Keratinocyte (primary cell): Measurements from ENCODE around the gene ITGA2. TPM values are rescaled to one million over a fixed set of nuclear protein-coding genes. Genes with fewer than 3 reads are reported as not detected.

Source experiments
- DNase-seq: peaks from one replicate; pipeline ENCODE4 v3.0.0-alpha.2; 2011; ENCODE audit warnings: low read depth, missing footprints, low spot score
- FAIRE-seq: peaks from 2 replicates; lab custom pipeline; 2011; peaks lifted over from hg19 to GRCh38; lab: Jason Lieb, UNC
- H2AFZ ChIP-seq: 2 replicates; pipeline ENCODE4 v1.6.0; 2012; ENCODE audit warnings: low read length, control low read depth, inconsistent platforms; ENCODE audit not compliant: control insufficient read depth
- H3K27ac ChIP-seq: 2 replicates; pipeline ENCODE4 v1.5.1; 2011; ENCODE audit warnings: low read length; ENCODE audit not compliant: control insufficient read depth, insufficient read depth
- H3K27me3 ChIP-seq: 3 replicates; pipeline ENCODE4 v1.6.0; 2011; ENCODE audit warnings: low read length; ENCODE audit not compliant: control insufficient read depth, insufficient read depth; ENCODE audit errors: extremely low read depth
- H3K36me3 ChIP-seq, 2 experiments: 2 replicates in 1 of 2; 3 replicates in 1 of 2; pipeline ENCODE4 v1.5.1; 2011; ENCODE audit warnings: low read length in 2 of 2, mild to moderate bottlenecking in 1 of 2; ENCODE audit not compliant: control insufficient read depth in 2 of 2, insufficient read depth in 2 of 2; ENCODE audit errors: extremely low read depth in 1 of 2
- H3K4me1 ChIP-seq: 3 replicates; pipeline ENCODE4 v1.5.1; 2011; ENCODE audit warnings: low read length; ENCODE audit not compliant: control insufficient read depth, insufficient read depth; ENCODE audit errors: extremely low read depth
- H3K4me2 ChIP-seq: 3 replicates; pipeline ENCODE4 v1.6.0; 2011; ENCODE audit warnings: low read depth, low read length; ENCODE audit not compliant: control insufficient read depth, insufficient read depth; ENCODE audit errors: extremely low read depth
- H3K4me3 ChIP-seq, 3 experiments: fragments of 200-600 bp in 1 of 3; sonication (generic) in 1 of 3; 2 replicates in 2 of 3; 3 replicates in 1 of 3; pipeline ENCODE4 v1.5.1; 2011 to 2016; ENCODE audit warnings: low read length in 3 of 3, mild to moderate bottlenecking in 3 of 3, control low read depth in 2 of 3, inconsistent platforms in 1 of 3, low read depth in 1 of 3, mixed read lengths in 1 of 3, mixed run types in 1 of 3, moderate library complexity in 1 of 3; ENCODE audit not compliant: control insufficient read depth in 2 of 3, insufficient read depth in 2 of 3; ENCODE audit errors: extremely low read depth in 1 of 3
- H3K79me2 ChIP-seq: 2 replicates; pipeline ENCODE4 v1.6.0; 2012; ENCODE audit warnings: low read length; ENCODE audit not compliant: control insufficient read depth, insufficient read depth
- H3K9ac ChIP-seq: 3 replicates; pipeline ENCODE4 v1.6.0; 2011; ENCODE audit warnings: low read length; ENCODE audit not compliant: control insufficient read depth, insufficient read depth; ENCODE audit errors: extremely low read depth
- H3K9me1 ChIP-seq: 3 replicates; pipeline ENCODE4 v1.6.0; 2011; ENCODE audit warnings: low read length; ENCODE audit not compliant: control insufficient read depth, insufficient read depth; ENCODE audit errors: extremely low read depth
- H3K9me3 ChIP-seq: 2 replicates; pipeline ENCODE4 v1.5.1; 2012; ENCODE audit warnings: low read depth, low read length; ENCODE audit not compliant: control insufficient read depth
- H4K20me1 ChIP-seq: 3 replicates; pipeline ENCODE4 v1.6.0; 2011; ENCODE audit warnings: low read length; ENCODE audit not compliant: control insufficient read depth, insufficient read depth; ENCODE audit errors: extremely low read depth
- EZH2 ChIP-seq: IDR thresholded peaks from one replicate; pipeline ENCODE4 v1.6.1; 2012; ENCODE audit warnings: inconsistent platforms, mild to moderate bottlenecking, low read length, moderate library complexity
- dilution Hi-C: fragments of 300-500 bp; cut with MboI; formaldehyde crosslinking; loops from one replicate; pipeline ENCODE4 v1.7.0; 2020; ENCODE audit warnings: low sequenced_read_pairs; ENCODE audit not compliant: extremely low pct_ligation_motif_present
- polyA plus RNA-seq, 5 experiments: library from polyadenylated mRNA; depleted of rRNA in 3 of 5; stranded (reverse) in 3 of 5; stranded (forward) in 1 of 5; unstranded in 1 of 5; fragments of >200 nt; gene quantifications; 1 replicate in 1 of 5; 2 replicates in 3 of 5; 3 replicates in 1 of 5; pipeline versions ENCODE4 v1.2.1 to v1.2.3, GENCODE V29; 2011 to 2012; ENCODE audit warnings: missing spikeins in 2 of 5, low read depth in 1 of 5, low replicate concordance in 1 of 5
- TF ChIP-seq, protein P1 (sequence below), 3 experiments: IDR thresholded peaks in 1 of 3; conservative IDR thresholded peaks in 1 of 3; optimal IDR thresholded peaks in 1 of 3; 2 replicates in 2 of 3; 3 replicates in 1 of 3; pipeline versions ENCODE3 to v1.5.1; 2011; ENCODE audit warnings: low read length in 3 of 3, mild to moderate bottlenecking in 3 of 3, moderate library complexity in 2 of 3, control low read depth in 1 of 3, inconsistent platforms in 1 of 3; ENCODE audit not compliant: insufficient read depth in 2 of 3; ENCODE audit errors: extremely low read depth in 1 of 3

ITGA2 gene
- polyA plus RNA-seq, 1 donor (not counting 4 experiments of a cell fraction or from before 2014, with no cell fraction given), result 112 TPM

DNA sequence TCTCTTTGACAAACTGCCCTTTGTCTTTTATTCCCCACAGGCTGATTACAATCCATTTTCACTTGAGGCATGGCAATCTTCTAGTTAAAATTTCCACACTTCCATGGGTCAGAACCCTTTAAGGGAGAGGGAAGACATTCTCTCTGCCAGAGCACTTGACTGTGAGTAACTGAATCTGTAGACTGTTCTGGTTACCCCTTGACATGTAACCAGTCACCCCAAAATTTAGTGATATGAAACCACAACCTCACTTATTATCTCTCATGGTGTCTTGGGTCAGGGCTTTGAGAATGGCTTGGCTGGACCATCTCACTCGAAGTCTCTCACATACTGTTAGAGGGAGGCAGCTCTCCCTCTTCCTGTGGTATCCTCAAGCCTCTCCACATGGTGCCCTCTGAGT is 14.0 kb downstream of the ITGA2 start:
- H3K36me3 ChIP-seq, result peaks cover 21 to 35% of the 10 kb centered on the region in 2 experiments
- no peak overlapping the region for H3K4me3 ChIP-seq
- DNase-seq (no peak), FAIRE-seq (no peak)
- no peak overlapping the region for H2AFZ ChIP-seq
- H3K27ac ChIP-seq, result peak overlapping the region; percentile 15
- no peaks in the 10 kb centered on the region for H3K9me3 ChIP-seq
- peaks cover 70% of the 10 kb centered on the region for H3K79me2 ChIP-seq
- H3K4me2 ChIP-seq, result no peak overlapping the region
- H3K27me3 ChIP-seq, result no peaks in the 10 kb centered on the region
- H3K4me1 ChIP-seq, result peaks cover 60% of the 10 kb centered on the region
- H3K9me1 ChIP-seq, result no peaks in the 10 kb centered on the region
- dilution Hi-C loops, result no loop called here
- no peak overlapping the region for H3K9ac ChIP-seq
- H4K20me1 ChIP-seq, result peaks cover 6% of the 10 kb centered on the region
- TF ChIP-seq, protein P1, sequence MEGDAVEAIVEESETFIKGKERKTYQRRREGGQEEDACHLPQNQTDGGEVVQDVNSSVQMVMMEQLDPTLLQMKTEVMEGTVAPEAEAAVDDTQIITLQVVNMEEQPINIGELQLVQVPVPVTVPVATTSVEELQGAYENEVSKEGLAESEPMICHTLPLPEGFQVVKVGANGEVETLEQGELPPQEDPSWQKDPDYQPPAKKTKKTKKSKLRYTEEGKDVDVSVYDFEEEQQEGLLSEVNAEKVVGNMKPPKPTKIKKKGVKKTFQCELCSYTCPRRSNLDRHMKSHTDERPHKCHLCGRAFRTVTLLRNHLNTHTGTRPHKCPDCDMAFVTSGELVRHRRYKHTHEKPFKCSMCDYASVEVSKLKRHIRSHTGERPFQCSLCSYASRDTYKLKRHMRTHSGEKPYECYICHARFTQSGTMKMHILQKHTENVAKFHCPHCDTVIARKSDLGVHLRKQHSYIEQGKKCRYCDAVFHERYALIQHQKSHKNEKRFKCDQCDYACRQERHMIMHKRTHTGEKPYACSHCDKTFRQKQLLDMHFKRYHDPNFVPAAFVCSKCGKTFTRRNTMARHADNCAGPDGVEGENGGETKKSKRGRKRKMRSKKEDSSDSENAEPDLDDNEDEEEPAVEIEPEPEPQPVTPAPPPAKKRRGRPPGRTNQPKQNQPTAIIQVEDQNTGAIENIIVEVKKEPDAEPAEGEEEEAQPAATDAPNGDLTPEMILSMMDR (optimal IDR thresholded peaks at IDR 0.05 in 1 of 3, IDR thresholded peaks at IDR 0.05 in 1 of 3, conservative IDR thresholded peaks at IDR 0.05 in 1 of 3; ENCODE audit: extremely low read depth in 1 of 3, insufficient read depth in 2 of 3, low read length in 3 of 3), result no peak
- TF ChIP-seq EZH2, result no peak

DNA sequence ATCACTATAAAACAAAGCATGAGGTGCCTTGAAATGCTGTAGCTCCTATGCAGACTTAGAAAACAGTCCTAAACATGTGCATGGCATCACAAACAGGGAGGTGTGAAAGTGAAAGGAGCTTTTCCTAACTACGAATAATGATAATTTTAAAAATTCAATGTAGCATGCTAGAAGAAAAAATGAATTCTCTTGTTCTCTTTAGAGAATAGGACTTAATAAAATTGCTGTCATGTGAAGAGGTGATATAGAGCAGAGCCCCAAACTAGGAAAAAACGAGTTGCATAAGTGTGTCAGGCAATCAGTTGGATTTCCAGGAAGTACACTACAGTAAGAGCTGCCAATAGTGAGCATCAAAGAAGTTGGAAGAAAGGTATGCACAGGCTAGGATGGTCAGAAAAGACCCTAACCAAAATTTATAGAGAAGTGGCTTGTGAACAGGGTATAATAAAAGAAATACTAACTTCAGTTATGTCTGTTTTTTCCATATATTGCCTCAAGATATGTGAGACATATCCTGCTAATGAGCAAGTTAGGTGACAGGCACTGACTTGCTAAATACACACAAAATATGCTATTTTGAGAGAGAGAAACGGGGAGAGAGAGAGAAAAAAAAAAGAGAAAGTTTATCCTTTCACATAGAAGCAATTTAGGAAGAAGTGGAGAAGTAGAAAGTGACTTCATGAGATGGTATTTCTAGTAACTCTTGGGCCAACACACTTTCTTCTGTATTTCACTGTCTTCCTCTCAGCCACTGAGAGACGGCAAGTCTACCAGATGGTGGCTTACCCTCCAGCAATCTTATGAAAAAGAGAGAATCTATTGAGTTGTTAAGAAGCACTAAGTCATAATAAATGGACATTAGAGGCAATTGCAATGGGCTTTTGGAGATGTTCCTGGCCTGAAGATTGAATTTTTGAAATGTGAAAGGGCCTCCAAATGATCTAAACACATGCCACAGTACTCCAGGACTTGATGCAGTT is 18.0 kb downstream of the ITGA2 start:
- Histone ChIP-seq H3K9ac (peak overlapping the region; percentile 46), H4K20me1 (peaks cover 3% of the 10 kb centered on the region), H3K79me2 (peaks cover 74% of the 10 kb centered on the region), H3K36me3 (peaks cover 14 to 36% of the 10 kb centered on the region in 2 experiments), H3K27me3 (no peaks in the 10 kb centered on the region), H3K4me3 (peak overlapping the region in 2 of 3 experiments; percentile 14 to 36), H3K9me3 (no peaks in the 10 kb centered on the region), H3K27ac (peak overlapping the region; percentile 90), H3K4me1 (peaks cover 75% of the 10 kb centered on the region), H3K4me2 (peak overlapping the region; percentile 74), H2AFZ (no peak overlapping the region), H3K9me1 (no peaks in the 10 kb centered on the region)
- dilution Hi-C loops, result no loop called here
- TF ChIP-seq EZH2, result no peak
- TF ChIP-seq, protein P1 (optimal IDR thresholded peaks at IDR 0.05 in 1 of 3, IDR thresholded peaks at IDR 0.05 in 1 of 3, conservative IDR thresholded peaks at IDR 0.05 in 1 of 3; ENCODE audit: extremely low read depth in 1 of 3, insufficient read depth in 2 of 3, low read length in 3 of 3), result no peak
- no peak for DNase-seq
- FAIRE-seq, result peak; percentile 80
